SU-DHL-6 (cell line): ENCODE results near the gene PROKR1.

Experiments used
- CTCF ChIP-seq: fragments of 200-600 bp; sonication (generic); IDR thresholded peaks from one replicate; pipeline ENCODE4 v1.5.1; 2017; ENCODE audit warnings: antibody characterized with exemption, mild to moderate bottlenecking, low read length, moderate library complexity; ENCODE audit not compliant: insufficient read depth, poor library complexity, severe bottlenecking
- EZH2phosphoT487 ChIP-seq: fragments of 200-600 bp; sonication (generic), shearing (Covaris generic); conservative IDR thresholded peaks from 2 replicates; pipeline ENCODE4 v1.6.1; 2018; ENCODE audit warnings: mild to moderate bottlenecking, antibody characterized with exemption, low read length, moderate library complexity, mixed read lengths

DNA sequence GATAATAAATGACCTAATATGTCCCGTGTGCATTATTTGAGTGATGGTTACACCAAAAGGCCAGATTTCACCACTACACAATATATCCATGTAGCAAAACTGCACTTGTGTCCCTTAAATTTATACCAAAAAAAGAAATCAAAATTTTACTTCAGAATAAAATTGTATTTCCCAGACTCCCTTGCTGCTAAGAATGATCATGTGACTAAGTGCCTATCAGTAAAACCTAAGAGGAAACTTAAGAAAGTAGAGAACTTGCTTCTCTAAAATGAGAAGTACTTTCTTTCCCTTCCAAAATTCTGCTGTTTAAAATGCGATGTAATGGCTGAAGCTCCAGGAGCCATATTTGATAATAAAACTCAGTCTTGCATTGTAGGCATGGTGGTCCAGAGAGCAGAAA, 24.0 kb downstream of the PROKR1 start:
- TF ChIP-seq CTCF (no peak), EZH2phosphoT487 (no peak)
